SK-N-MC (cell line): ENCODE data around the gene MID1IP1.

Experiments
- EZH2 ChIP-seq: fragments of 200-600 bp; sonication (generic); IDR thresholded peaks from one replicate; pipeline ENCODE4 v1.6.1; 2017; ENCODE audit warnings: antibody characterized with exemption
- POLR2AphosphoS5 ChIP-seq: IDR thresholded peaks from 2 replicates; pipeline ENCODE4 v1.6.1; 2012; ENCODE audit warnings: mild to moderate bottlenecking, low read depth, low read length, borderline replicate concordance

- TF ChIP-seq POLR2AphosphoS5 (no peak), EZH2 (no peak)
These were observed 18.4 kb downstream of the MID1IP1 start for GRCh38 chrX:38819709-38820108.
